Activated CD4-positive, alpha-beta T cell treated with anti-CD3 and anti-CD28 coated beads, Interleukin-2, Interleukin-4, amounts not matched to agents 100 ng/mL and 50 ng/mL, durations not matched to agents 16 hours and 8 hours (primary cell): ENCODE measurements around the gene SRRM4.

ENCODE experiments used
- DNase-seq: peaks from one replicate; pipeline ENCODE4 v3.0.0-alpha.2; 2020; ENCODE audit warnings: low spot score

Gene SRRM4

DNA sequence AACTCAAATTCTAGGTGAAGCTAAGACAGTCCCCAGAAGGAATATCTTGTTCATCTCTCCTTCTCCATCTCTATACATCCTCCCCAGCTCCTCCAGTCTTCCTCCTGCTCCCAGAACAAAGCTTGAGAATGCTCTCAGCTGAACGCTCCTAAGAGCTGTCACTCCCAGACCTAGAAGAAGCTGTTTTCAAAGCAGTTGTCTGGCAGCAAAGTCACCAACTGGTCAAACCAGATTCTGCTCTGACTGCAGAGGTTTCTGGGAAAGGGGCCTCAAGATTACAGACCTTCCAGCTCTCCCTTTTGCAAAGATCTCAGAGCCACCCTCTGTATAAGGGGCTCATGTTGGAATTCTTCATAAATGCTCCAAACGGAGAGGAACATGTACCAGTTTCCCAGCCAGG, 187.8 kb downstream of the SRRM4 start:
- no peak for DNase-seq

DNA sequence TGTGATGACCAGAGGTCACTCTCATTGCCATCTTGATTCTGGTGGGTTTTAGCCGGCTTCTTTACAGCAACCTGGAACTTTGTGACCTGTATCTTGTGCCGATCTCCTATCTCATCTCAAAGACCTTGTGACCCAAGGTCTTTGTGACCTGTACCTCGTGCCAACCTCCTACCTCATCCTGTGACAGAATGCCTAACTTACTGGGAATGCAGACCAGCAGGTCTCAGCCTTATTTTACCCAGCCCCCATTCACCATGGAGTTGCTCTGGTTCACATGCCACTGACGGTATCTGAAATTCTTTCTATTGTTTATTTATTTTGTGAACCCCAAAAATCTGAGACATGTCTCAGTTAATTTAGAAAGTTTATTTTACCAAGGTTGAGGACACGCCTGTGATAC, 189.9 kb downstream of the SRRM4 start:
- no peak for DNase-seq

DNA sequence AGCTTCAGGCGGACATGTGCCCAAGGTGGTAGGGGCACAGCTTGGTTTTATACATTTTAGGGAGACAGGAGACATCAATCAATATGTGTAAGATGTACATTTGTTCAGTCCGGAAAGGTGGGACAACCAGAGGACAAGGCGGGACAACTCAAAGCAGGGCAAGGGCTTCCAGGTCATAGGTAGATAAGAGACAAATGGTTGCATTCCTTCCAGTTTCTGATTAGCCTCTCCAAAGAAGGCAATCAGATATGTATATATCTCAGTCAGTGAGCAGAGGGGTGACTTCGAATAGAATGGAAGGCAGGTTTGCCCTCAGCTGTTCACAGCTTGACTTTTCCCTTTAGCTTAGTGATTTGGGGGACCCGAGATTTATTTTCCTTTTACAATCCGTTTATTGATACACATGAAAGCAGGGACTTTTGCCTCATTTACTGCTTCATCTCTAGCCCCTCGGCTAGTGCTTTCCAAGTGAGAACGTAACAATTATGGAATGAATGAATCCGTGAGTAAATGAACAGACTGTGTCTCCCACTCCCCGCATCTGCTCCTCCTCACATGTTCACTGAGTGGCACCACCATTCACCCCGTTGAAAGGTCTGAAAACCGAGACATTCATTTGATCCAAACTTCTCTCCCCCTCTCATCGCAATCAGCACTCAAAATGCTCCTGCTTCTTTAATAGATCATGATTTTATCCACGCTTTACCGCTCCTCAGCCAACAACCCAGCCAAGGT, 190.5 kb downstream of the SRRM4 start:
- no peak for DNase-seq

DNA sequence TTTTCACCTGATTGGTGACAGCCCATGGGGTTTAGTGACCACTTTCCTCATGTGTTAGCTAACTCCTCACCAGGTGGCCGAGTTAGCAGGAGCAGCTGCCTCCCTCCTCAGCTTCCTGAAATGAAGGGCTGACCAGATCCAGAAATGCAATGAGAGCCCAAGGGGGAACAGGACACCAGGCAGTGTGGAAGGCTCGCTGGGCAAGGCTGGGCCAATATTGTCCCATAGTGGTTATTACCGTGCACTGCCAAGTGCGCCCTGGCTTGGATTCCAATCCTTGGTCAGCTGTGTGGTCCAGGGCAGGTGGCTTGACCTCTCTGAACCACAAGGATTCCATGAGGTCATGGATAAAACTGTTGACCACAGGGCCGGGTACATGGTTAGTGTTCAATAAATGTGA, 193.7 kb downstream of the SRRM4 start:
- DNase-seq: no peak

DNA sequence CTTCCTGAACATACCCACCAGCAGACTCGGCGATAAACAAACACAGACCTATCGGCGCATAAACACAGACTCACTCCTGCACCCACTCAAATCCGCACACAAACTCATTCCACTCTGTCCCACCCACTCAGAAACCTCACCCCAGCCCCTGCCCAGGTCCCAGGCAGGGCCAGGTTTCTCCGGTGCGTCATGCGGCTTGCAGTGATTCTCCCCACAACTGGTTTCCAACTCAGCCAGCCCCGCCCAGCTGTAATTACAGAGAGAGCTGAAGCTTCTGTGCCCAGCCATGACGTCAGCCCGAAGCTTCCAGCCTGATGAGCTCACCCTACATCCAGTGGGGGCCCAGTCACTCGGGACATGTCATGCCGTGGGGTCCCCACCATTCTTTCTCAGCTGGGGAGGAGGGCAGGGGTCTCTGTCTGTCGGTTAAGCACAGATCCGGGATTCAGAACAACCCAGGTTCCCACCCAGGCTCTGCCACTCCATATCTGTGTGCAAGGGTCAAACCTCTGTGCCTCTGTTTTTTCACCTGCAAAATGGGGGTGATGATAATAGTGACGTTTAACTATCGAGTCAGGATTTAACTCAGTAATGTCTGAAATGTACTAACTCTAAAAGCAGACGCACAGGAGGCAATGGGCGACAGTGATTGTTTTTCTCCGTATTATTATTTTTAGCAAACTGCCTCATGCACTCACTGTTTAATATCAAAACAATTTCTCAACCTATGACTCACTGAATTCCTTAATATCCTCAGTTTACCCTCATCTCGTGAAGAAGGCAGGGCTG, 195.1 kb downstream of the SRRM4 start:
- DNase-seq: no peak

DNA sequence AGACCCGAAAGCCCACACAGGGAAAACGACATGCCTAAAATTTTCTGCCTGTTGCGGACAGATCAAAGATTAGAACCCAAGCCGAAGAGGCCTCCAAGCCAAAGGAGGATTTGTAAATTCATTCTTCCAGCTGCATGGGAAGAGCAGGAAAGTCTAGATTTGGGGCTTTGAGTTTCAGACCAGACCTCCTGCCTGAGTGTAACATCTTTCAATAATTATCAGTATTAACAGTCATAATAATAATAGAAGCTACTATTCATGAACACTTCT, 195.7 kb downstream of the SRRM4 start:
- DNase-seq: no peak

DNA sequence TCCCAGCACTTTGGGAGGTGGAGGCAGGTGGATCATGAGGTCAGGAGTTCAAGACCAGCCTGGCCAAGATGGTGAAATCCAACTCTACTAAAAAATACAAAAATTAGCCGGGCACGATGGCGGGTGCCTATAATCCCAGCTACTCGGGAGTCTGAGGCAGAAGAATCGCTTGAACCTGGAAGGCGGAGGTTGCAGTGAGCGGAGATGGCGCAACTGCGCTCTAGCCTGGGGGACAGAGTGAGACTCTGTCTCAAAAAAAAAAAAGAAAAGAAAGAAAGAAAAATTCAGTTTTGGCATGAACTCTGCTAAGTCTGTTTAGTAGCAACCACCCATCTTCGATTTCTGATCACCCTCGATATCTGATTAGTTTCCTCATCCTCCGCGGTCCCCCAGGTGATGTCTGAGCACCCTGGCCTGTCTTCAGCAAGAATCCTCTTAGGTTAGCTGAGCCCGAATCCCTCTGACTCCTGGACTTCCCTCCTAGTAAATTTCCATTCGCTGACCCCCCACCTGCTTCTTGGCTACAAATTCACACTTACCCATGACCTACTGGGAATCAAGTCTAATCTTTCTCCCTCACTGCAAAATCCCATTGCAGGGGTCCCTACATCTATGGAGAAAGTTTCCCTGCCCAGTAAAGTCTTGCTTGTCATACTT, 196.5 kb downstream of the SRRM4 start:
- DNase-seq: no peak

DNA sequence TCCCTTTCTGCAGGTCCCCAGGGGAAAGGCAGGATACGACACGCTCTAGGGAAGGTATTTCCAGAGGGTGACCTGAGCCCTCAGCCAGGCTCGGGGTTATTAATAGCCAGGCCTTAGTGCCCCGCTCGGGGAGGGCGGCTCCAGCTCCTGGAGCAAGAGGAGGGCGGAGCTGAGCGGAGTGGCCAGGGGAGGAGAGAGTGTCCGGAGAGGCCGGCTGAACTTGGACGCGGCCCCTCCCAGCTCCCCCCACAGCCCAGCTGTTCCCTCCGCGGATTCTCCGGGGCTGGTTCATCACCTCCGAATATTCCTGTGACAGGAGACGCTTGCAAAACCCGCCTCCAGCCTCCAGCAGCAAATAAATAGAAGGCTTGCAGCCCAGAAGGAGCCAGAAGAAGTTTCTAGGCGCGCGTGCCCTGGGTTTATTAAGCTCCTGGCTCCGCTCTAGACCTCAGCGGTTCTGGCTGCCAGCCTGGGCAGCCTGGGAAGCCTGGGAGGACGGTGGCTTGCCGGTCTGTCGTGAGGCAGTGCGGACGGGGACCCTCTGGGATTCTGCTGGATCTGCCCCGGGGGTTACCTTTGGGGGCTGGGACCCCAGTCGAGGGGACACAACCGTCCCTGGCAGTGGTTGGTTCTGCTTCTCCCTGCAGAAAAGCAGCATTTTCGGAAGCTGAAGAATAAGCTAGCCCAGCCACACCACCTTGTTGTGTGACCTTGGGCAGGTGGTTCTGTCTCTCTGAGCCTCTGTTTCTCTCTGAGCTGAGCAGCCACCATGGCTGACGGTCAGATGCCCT, 197.4 kb downstream of the SRRM4 start, which contains the start of gene HSPB8:
TSS of gene HSPB8 (plus strand) at position 388 of the 791 bp plus-strand sequence. CDS start at position 770, 382 bp downstream.
- DNase-seq: no peak

DNA sequence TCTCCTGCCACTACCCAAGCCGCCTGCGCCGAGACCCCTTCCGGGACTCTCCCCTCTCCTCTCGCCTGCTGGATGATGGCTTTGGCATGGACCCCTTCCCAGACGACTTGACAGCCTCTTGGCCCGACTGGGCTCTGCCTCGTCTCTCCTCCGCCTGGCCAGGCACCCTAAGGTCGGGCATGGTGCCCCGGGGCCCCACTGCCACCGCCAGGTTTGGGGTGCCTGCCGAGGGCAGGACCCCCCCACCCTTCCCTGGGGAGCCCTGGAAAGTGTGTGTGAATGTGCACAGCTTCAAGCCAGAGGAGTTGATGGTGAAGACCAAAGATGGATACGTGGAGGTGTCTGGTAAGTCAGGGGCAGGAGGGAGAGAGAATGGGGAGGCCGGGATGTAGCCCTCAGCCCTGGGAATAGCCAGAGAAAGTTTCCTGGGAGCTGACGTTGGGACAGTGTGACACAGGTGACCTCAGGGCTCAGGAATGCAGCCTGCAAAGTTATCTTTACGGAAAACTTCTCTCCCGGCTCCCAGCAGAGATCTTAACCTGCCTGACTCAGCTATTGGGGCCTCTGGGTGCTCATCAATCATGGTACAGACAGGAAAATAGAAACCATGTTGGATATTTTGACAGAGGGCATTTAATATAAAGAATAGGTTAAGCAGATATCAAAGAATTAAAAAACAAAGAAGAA, 198.1 kb downstream of the SRRM4 start:
- no peak for DNase-seq

DNA sequence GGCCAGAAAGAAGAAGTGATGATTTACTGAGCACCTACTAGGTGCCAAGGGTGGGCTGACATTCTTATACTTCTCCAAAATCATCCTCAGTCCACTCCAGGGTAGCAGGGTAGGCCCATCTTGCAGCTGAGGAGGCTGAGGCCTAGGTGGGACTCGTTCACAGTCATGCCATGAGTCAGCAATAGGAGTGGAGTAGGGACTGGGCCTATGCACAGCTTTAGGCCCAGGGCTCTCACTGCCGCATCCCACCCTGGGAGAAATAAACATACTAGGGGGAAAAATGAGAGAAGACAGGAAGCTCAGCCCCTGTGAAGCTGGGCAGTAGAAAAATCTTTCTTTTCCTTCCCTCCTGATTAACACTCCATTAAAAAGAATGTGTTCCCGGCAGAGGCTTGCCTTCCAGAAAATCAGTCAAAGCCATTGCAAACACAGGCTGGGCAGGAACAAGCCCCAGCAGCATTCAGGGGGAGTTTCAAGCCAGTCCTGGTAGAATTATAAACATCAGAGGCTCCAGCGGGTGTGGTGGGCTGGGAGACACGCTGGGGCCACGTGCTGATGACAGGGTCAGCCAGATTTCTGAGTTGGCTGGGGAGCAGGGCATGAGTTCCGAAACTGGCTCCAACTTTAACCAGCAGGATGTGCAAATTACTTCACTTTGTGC, 199.2 kb downstream of the SRRM4 start:
- no peak for DNase-seq

DNA sequence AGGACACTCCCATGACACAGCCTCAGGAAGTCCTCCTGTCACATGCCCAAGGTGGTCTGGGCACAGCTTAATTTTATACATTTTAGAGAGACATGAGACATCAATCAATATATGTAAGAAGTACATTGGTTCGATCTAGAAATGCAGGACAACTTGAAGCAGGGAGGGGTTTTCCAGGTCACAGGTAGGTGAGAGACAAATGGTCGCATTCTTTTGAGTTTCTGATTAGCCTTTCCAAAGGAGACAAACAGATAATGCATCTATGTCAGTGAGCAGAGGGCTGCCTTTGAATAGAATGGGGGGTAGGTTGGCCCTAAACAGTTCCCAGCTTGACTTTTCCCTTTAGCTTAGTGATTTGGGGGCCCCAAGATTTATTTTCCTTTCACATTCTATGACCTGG, 199.9 kb downstream of the SRRM4 start:
- no peak for DNase-seq

DNA sequence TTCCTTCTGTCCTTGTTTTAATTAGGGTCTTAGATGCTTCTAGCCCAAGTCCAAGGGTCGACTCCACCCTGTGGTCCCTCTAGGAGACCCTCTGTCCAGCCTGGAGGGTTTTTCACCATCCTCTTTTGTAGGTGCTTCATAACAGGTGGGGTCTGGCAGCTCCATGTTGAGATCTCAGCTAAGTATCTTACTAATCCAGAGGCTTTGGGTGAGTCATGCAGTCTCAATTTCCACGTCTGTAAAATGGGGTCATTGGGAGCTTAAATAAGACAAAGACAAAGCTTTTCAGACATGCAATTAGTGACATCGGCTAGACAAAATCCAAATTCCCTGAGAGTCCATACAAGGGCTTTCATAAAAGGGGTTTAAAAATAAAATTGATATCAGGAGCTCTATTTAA, 200.6 kb downstream of the SRRM4 start:
- no peak for DNase-seq

DNA sequence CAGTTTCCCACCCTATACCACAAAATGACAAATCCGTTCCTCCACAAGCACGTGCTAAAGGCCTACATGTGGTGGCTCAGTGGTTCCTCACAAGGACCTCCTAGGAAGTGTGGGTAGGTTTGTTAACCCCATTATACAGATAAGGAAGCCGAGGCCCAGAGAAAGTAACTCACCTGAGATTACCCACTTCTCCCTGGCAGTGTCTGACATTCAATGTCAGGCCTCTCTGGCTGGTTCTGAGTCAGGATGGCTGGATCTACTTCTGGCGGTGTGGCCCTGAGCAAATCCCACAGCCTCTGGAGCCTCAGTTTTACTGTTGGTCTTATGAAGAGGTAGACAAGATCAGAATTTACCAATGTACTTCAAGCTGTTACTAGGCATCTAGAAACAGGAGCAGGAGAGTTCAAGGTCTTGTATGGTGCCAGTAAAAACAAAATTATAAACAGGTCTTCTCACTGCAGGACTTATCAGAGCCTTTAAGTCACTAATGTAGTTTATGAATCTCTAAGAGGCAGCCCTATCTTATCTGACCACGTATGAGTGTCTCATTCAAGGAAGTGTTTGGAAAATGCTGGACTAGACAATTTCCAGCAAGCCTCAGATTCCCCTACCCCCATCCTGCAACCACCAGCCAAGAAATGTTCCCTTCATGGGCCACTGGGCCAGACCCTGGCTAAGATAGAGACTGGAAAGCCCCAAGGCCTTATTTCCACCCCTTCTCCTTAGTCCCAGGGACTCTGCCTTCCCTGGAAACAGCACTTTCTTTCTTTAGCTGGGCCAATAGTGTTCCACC, 201.6 kb downstream of the SRRM4 start:
- DNase-seq: no peak

DNA sequence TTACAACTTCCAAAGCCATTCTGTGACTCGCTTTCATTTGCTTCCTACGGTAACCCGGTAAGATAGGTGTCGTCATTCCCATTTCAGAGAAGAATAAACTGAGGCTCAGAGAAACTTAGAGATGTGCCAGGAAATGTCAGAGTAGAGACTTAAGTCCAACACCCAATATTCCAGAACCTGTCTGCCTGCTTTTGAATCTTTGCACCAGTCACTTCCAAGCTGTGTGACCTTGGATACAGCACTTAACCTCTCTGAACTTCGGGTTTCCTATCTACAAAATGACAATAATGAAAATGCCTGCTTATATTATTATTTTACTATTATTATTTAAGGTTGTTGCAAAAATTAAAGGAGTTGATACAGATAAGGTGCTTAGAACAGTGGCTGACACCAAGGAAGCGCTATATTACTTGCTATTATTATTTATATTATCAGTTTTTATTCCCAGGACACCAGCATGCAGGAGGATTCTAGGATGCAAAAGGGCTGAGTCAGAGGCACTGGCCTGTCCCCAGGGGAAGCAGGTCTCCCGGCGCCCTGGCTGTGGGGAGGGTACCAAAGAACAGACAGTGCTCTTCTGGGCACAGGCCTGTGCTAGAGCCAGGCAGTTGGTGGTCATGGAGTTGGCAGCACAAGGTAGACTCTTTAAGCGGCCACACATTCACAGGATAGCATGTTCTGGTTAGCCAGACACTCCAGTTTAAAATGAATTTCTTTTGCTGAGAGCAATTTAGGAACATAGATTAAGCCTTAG, 202.8 kb downstream of the SRRM4 start:
- DNase-seq: no peak

DNA sequence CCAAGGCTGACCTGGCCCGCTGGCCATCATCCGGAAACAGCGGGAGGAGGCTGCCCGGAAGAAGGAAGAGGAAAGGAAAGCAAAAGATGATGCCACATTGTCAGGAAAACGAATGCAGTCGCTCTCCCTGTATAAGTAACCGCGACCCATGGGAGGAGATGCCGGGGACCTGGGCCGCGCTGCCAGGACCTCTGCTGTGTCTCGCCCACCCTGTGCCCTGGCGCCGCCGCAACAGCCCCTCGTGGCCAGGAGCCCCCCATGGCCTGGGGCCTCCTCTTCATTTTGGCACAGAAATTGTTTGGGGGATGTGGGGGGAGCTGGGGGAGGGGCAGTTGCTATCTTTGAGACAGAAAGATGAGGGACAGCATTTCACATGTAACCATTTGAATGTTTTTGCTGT, 213.9 kb downstream of the SRRM4 start:
- DNase-seq: no peak

DNA sequence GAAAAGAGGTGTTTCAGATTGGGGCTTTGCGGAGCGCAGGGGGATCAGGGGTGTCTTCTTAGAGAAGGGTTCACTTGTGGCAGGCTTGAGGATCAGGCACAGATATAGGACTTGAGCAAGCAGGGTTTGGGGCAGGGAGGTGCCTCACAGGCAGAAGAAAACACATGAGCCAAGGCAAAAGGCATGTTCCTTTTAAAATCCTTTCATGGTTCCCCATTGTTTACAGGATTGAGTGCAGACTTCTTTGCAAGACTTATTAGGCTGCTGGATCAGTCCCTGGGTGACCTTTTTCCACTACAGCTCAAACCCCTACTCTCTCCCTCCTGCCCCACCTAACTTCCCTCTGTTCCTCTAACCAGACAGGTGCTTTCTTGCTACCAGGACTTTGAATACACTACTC, 217.1 kb downstream of the SRRM4 start:
- DNase-seq: no peak

DNA sequence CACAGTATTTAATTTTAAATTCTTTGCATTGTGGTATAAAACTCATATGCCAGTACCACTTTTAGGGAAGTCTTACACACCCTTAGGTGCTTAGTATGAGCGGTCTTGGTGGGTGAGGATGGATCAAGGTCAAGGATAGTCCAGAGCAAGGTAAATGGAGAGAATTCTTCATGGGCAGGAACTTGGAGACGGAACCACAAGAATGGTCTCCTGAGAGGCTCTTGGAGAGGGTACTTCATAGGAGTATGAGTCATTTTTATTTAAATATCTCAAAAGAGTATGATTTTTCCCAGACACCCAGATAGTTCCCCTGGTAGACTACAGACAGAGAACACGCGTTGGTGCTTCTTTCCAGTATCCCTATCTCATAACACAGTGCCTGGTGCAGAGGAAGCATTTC, 219.3 kb downstream of the SRRM4 start:
- no peak for DNase-seq

DNA sequence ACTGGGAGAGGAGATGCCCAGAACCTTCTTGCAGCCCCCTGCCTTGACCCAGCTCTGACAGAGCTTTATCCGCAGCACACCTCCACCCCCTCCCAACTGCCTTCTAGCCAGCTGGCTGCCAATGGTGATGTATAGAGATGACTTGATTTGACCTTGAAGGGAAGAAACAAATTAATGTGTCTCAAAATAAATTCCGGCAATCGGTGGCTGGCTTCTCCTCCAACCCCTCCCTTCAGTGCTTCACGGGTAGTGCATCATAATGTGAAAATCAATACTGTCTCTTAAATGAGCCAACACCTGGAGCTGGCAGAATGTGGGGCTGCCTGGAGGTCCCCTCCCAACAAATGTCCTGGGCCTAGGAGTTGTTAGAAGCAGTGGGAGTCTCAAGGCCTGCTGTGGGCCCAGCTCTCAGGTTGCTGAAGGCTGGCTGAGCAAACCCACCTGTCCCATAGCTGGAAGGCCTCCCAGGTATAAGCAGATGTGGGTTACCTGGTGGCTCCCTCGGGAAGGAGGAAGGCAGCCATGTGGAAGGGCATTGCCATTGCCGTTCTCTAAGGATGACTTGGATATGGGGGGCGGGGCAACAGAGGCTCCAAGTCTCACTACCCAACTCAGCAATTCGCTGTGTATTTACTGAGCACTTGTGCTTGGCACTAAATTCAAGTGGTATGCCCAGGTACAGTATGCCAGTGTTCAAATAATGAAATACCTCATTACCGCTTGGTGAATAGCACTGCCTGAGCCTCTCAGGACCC, 220.6 kb downstream of the SRRM4 start:
- DNase-seq: no peak

DNA sequence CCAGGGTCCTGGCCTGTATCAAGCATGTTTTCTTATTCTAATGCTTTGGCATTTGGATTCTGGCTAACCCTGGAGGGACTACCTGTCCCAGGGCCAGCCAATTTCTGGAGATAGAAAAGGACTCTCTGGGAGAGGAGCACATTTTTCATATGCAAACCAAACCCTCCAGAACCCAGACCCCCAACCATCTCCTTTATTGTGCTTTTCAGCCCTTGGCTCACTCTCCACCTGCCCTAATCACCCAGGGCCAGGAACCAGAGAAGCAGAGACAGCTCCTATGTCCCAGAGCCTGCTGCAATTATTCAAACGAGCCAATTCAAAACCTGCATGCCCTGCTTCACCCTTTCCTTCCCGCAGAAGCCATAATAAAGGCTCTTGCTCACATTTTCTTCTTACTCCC, 221.2 kb downstream of the SRRM4 start:
- no peak for DNase-seq
